RPMI8226 (cell line): Measurements from ENCODE around the gene YTHDF1.

ENCODE experiments used
- DNase-seq: peaks from one replicate; pipeline ENCODE4 v3.0.0-alpha.2; 2015

YTHDF1 gene

DNA sequence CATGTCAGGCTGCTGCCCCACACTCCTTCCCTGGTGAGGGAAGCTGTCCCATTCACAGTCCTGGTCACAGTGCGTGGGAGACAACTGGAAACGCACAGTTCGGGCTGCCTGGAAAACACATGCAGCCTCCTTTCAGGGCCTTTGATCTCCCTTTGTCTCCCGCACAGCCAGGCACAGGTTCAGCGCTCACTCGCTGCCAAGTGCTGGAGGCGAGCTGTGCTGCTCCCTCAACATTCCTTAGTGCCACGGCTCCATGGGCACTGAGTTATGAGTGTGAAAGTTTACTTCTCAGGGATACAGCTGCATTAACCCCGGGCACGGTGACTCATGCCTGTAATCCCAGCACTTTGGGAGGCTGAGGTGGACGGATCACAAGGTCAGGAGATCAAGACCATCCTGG is 9.1 kb downstream of the YTHDF1 start:
- no peak for DNase-seq

DNA sequence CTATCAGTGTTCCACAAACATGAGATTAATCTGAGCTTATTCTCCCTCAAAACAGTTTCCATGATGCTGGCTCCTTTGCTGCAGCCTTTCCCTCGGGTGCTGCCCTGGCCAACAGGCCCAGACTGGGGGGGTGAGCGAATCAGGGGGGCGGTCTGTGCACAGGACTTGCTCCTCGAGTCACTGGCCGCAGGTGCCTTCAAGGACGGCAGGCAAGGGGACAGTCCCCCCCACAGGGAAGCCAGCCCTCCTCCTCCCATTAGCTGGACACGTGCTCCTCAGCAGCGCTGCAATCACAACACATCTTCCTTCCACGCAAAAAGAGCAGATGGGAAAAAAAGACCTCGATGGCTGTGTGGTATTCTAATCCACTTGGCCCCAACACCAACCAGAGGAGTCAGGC is 10.0 kb downstream of the YTHDF1 start:
- no peak for DNase-seq

DNA sequence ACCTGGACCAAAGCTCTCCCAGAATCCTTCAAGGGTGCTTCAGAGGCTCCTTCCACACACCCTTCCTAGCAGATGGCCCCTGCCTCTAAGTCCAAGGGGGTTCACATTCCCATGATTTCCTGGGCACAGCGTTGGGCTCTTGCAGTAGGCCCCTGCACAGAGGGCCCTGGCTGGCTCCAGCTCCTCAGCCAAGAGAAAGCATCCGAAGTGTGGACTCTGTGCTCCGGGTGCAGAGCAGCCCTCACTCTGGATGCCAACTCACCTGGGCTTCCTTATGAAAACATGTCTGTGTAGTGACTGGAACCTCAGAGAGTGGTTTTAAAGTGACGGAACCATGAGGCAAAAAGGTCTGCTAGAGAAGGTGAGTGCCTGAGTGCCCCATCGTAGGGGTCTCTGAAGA is 11.6 kb downstream of the YTHDF1 start:
- DNase-seq: no peak

DNA sequence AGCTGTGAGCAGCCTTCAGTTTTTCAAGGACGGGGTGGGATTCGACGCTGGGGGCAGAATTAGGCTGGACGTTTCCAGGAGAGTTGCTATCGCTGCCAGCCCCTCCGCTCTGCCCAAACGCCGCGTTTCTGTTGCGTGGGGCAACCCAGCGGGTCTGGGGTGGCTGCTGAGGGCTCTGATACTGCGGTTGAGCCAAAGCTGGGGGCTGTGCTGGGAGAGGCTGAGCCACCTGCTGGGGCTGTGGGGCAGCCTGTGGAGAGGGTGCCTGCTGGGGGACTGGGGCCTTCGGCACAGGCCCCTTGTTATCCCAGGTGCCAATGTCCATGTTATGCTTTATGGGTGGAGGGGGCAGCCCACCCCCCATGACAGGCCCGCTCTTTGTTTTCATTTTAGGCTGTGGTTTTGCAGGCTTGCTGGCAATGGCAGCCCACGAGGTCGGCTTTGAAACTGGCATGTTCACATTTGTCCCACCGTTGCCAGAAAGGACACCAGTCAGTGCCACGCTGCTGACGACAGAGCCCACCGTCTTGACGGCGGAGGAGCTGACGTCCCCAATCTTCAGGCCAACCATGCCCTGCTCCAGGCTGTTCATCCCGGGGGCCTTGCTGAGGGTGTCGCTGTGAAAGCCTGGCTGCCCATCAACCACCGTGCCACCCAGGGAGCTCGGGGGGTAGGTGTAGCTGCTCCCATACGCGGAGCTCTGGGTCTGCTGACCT is 13.0 kb downstream of the YTHDF1 start:
- no peak for DNase-seq

DNA sequence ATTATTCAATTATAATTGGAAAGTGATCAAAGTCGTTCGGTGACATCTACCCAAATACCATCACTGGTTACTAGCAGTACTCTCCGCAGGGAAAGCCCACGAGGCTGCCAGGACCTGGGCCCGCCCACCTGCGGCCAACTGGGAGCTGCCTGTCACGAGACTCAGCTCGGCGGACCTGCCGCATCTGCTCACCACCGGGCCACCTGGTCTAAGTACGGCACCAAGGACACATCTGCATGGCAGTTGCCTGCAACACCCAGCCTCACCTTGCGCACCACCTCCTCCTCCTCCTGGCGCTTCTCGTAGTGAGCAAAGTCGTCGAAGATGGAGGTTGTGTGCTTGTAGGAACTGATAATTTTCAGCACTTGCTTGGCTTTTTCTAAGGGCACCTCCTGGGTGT is 13.9 kb downstream of the YTHDF1 start:
- no peak for DNase-seq

DNA sequence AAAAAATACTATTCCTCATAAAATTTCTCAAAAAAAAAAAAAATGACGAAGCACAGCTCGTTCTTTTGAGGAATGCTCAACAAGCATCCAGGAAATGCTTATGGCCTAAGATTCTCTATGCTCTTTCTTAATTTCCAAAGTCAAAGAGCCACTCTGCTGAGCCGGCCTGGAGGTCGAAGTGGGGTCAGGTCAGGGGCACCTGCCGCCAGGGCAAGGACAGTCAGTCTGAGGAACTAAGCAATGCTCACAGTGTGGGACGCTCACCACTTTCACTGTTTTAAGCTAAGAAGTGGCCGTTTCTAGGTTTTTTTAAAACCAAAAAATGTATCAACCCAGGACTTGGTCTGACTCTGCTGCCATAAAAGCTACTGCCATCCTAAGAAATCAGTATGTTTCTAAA is 17.3 kb downstream of the YTHDF1 start:
- DNase-seq: no peak

DNA sequence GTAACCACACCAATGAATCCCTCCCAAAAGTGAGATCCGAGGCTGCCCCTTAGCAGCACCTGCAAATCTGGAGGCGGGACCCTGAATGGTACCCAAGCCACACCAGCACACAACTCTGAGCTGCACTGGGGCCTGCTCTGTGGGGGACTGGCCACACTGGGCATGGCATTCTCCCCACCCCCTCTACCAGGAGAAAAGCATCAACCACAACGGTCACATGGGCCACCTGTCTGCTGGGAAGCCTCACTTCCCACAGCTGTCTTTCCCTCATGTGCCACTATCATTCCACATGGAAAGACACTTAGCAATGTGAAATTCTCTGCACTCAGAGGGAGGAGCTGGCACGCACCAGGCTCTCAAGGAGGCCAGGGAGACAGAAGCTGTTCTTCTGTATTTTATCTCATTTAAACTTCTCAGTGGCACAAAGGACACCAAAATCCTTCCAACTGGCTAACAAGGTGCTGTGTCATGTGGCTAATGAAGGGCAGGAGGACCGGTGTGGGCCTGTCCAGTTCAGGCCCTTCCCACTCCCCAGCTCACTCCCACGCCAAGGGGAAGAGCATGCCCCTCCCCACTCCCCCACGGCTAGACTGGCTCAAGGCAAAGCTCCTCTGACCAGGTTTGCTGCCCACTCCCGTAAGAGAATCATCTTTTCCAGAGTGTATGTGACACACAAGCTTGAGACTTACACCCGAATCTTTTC is 19.0 kb downstream of the YTHDF1 start:
- DNase-seq: no peak

DNA sequence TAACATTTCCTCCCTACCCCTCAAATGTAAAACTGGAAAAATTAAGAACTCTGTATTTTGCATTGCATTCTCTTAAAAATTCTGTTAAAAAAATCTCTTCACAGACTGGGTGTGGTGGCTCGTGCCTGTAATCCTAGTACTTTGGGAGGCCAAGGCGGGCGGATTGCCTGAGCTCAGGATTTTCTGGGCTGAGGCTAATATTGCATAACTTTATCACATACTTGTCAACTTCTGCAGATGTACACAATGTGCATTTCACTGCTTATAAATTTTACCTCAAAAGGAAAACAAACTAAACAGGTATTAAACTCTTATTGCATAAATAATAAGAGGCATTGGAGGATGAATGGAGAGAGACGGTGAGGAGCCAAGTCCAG is 21.1 kb downstream of the YTHDF1 start:
- no peak for DNase-seq

DNA sequence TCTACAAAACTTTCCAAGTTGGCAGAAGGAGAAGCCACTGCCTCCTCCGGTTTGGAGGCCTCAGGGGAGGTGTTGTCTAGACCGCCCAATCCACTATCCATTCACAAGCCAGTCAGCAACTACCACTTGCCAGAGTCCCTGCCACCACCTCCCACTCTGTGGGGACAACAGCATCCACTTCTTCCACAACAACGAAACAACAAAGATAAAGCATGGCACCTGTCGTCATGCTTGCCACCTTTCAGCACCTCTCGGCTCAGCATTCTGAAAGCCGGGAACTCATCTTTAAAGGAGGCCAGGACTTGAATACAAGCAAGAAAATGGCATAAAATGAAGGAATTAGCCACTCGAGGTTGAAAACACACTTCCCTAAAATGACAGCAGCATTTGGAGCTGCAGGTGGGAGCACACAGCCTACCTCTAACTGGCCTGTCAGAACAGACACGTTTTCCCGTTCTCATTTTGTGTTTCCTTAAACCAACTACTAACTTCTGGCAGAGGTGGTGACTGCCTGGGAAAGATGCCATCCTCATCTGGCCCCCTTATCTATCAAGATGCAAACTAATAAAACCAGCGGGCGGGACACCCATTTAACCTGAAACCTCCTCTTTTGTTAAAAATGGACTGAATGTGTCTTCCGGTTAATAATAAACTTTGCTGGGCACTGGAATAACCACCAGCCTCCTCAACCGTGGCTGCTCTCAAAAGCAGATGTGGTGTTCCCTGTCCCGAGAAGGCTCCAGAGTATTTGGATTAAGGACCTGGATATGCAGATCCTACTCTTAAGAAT is 21.7 kb downstream of the YTHDF1 start:
- DNase-seq: no peak

DNA sequence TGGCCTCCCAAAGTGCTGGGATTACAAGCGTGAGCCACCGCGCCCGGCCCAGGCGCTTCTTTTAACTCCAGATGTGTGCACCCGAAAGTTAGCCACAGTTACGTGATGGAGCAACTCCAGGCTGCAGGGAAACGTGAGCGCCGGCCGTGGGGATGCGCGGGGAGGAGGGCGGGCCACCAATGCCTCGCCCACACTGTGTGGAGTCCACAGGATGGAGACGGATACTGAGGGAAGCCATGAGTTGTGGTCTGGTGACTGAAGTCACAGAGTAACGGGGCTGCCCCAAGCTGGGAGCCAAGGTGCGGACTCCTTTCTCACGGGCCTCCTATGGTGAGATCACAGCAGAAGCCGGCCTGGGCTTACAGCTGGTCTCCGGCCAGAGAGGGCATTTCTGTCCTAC is 23.2 kb downstream of the YTHDF1 start:
- DNase-seq: no peak

DNA sequence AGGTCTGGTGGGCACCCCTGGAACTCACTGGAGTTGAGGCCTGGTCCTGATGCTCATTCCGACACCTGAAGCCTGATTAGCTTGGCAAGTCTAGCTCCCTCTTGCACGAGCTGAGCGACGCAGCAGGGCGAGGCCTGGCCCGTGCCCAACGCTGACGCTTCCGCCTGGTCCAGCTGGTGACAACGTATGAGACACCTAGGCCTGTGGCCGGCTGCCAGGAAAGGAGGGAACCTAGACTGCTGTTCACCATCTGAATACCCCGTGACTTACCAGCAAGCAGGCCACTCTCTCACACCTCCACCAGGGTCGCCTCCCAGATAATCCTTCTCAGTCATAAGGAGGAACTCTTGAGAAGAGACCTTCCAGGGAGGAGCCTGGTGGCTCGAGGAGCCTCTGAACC is 24.5 kb downstream of the YTHDF1 start:
- peak; percentile 25 for DNase-seq

DNA sequence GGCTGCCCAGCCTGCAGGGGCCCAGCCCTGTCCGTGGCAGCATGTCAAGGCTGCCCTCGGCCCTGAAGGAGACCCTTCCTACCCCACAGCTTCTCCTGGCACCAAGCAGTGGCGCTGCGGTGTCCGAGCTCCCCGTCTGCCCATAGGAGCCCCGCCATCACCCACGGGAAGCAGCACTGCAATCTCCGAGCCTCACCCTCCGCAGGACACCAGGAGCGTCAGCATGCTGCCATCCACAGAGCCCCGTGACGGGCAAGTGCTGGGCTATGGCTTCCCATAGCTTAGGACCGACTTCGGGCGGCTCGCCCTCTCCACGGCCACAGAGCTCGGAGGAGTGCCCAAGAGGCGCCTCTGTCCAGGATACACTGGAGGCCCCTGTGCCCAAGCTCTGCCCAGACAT is 25.1 kb downstream of the YTHDF1 start:
- no peak for DNase-seq

DNA sequence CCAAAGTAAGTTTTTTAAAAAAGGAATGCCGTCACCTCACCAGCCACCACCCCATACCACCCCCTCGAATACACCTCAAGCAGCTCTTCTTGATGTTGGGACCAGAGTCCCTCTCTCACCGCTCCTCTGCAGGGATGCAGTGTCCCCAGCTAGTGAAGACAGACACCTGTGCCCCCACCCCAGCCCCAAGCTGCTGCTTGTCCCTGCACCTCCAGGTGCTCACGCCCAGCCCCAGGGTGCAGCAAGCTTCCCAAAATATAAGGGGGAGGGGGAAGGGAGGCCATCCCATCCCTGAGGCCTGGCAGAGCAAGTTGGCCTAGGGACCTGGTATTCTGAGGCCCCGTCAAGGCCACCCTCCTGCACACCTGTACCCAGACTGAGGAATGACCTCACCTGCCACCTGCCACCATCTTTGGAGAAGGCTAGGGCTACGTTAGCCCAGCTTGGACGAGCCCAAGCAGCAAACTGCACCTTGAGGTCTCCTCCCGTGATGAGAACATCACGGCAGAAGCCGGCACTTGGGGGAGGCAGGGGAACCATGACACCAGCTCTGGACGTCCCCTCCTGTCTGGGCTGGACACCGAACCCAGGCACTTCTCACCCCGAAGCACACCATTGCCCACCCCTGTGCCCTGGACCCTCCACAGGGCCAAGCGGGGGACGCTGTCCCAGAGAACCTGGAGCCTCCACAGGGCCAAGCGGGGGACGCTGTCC is 25.9 kb downstream of the YTHDF1 start:
- DNase-seq: no peak

DNA sequence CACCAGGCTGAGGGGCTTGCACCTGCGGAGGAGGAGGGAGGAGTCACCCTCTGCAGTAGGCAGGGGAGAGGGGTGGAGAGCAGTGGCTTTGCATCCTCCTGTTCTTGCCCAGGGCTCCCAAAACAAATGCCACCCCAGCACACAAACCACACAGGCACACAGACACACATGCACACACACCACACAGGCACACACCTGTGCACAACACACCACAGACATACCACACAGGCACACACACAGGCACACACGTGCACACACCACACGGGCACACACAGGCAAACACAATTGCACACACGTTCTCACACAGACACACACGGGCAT is 26.6 kb downstream of the YTHDF1 start:
- no peak for DNase-seq

DNA sequence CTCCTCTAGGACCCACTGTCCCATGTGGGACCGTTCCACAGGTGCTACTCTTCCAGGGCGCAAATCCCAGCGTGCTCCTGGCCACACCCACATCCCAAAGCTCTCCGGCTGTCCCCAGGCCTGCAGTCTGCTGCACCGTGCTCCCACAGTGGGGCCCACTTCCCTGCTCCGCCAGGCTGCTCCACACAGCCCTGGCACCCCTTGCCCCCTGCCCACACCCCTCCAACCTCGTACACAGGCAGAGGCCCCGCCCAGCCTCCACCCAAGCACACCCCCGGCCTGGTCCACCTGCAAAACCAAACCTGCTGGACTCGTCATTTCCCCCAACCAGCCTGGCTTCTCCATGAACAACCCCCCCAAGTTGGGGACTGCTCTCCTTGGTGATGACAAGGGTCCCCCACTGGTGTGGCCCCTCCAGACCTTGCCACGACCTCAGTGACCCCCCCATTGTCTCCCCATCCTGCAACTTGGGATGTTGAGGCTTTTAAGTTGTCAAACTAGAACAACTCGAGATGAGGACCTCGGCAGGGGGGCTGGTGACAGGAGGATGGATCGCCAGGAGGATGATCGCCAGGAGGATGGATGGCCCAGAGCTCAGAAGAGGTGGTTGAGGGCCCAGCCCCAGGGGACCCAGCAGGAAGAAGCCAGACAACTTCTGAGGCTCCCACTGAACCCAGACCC is 27.1 kb downstream of the YTHDF1 start:
- no peak for DNase-seq

DNA sequence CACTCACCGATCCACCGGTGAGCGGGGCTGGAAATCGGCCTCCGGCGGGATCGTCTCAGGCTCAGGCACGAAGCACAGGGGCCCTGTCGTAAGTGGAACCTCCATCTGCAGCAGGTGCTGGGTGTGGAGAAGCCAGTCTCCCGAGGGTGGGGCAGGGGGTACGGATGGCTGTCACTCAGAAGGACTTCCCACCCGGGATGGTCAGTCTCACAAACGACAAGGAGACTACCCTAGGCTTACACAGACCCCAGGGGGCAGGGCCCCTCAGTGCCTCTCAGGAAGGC is 27.8 kb downstream of the YTHDF1 start:
- no peak for DNase-seq

DNA sequence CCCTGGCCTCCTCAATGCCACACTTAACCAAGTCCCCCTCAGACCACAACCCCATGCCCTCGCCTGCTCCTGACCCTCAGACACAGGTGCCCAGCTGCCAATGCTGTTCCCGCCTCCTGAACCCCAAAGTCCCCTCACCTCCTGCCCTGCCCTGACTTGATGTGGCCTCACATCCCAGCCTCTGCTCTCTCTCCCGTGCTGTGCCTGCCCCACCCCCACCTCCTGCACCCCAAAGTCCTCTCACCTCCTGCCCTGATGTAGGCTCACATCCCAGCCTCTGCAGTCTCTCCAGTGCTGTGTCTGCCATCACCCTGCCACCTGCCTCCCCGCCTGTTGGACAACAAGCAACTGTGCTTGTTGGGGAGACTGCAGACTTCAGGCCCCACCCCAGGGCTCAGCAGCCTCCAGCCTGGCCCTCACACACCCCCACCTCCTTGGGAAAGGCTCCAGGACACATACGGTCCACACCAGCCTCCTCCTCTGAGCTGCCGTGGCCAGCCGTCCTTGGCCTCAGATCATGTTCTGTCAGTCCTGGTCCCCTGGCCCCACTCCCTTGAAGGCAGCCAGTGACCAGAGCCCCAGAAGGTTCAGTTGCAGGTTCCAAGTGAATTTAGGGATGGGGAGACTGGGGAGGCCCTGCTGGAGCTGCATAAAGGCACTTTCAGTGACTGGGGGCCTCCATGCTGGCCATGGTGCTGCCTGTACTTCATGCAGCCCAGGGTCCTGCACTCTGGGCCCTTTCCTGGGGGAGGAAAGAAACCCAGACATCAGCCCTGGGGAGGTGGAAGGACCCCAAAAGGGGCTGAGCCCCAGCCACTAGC is 28.4 kb downstream of the YTHDF1 start:
- no peak for DNase-seq

DNA sequence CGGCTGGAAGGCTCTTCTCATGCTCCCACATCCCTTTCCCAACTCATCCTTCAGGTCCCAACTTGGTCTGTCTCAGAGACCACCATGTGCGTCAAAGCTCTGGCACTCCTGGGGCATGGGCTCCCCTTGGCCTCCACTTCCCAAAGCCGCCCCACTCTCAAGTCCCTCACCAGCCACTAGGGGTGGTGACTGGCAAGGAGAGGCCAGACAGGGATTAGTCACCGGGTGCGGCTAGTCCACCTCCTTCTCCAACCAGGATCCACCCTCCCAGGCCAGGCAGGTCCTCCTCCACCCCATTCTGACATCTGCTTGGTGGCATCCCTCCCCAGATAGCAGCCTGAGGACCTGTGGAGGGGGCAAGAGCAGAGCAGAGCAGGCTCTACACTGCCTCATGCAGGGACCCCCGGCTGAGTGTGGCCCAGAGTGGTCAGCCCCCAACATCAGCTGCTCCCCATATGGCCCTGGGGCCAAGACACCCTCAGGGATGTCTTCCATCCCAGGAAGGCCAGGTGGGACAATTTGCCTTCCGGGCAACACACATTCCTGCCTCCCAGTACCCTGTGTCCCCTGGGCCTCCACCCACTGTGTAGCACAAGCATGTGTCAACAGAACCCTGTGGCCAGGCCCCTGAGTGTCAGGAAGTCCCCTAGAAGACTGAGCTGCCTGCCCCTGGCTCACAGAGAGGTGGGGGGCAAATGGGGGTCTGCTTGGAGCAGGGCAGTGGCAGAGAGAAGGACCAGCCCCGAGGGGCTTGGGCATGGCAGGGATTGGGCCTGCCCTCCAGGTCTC is 29.2 kb downstream of the YTHDF1 start:
- no peak for DNase-seq

DNA sequence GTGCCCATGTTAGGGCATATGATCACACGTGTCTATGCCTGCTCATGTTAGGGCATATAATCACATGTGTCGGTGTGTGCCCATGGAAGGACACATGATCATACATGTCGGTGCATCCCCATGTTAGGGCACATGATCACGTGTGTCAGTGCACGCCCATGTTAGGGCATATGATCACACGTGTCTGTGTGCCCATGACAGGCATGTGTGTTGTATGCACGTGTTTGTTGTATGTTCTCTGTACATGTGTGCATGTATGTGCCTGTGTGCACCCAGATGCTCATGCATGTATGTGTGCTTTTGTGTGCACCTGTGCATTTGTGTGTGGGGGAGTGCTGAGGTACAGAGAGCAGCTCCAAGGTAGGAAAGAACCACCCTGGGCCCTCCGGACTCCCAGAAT is 29.8 kb downstream of the YTHDF1 start:
- no peak for DNase-seq

DNA sequence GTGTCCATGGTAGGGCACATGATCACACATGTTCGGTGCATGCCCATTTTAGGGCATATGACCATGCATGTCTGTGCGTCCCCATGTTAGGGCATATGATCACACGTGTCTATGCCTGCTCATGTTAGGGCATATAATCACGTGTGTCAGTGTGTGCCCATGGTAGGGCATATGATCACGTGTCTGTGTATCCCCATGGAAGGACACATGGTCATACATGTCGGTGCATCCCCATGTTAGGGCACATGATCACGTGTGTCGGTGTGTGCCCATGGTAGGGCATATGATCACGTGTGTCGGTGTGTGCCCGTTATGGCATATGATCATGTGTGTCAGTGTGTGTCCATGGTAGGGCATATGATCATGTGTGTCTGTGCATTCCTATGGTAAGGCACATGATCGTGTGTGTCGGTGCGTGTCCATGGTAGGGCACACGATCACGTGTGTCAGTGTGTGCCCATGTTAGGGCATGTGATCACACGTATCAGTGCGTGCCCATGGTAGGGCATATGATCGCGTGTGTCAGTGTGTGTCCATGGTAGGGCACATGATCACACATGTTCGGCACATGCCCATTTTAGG is 30.6 kb downstream of the YTHDF1 start:
- no peak for DNase-seq
